GM19025 (cell line): ENCODE results near the gene ERF.

ENCODE experiments used
- ATAC-seq: cut with Tn5 transposase; IDR thresholded peaks from one replicate; pipeline ENCODE4 v1.9.1; 2021; ENCODE audit warnings: mild to moderate bottlenecking, low read depth, moderate library complexity; ENCODE audit not compliant: unreplicated experiment

ERF gene

DNA sequence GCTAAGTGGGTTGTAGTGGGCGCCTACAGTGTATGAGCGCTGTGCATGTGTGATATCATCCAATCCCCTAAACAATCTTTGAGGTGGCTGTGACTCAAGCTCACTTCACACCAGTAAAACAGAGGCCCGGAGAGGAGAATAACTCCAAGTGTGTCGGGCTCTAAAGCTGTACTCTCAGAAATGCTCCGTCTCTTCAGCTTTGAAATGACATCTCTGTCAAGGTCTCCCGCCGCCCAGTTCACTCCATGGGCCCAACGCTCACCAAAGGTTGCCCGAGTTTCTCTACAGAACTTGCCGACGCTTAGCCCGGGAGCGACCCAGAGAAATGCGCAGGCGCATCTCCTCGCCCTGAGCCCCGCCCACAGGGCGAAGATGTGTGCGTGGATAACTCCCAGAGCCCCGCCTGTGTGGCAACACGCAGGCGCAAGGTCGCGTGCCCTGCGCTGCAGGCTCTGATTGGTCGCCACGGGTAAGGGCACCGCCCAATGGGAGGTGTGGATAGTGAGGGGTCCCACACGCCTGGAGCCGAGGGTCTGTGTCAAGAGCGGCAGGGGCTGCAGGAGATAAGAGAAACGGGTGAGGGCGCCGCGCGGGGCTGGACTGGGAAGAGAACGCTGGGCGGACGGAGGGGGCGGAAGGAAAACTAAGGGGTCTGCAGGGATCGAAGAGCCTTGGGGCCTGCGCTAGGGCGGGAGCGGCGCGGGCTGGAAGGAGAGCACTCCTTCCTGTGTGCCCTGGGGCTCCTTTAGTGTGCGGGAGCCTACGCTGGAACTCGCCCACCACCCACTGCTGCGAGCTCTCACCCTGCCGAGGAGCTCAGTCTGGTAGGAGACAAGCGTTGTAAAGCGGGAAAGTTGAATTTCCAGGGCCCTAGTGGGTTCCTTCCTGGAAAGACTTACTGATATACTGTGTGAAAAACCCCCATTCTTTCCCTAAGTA is 34.8 kb downstream of the ERF start, which contains the start of gene ZNF526:
Gene ZNF526 (plus strand): TSS at position 501 of the 939 bp plus-strand sequence. CDS start 4,092 bp downstream, outside the sequence.
- ATAC-seq = peak; percentile 72

DNA sequence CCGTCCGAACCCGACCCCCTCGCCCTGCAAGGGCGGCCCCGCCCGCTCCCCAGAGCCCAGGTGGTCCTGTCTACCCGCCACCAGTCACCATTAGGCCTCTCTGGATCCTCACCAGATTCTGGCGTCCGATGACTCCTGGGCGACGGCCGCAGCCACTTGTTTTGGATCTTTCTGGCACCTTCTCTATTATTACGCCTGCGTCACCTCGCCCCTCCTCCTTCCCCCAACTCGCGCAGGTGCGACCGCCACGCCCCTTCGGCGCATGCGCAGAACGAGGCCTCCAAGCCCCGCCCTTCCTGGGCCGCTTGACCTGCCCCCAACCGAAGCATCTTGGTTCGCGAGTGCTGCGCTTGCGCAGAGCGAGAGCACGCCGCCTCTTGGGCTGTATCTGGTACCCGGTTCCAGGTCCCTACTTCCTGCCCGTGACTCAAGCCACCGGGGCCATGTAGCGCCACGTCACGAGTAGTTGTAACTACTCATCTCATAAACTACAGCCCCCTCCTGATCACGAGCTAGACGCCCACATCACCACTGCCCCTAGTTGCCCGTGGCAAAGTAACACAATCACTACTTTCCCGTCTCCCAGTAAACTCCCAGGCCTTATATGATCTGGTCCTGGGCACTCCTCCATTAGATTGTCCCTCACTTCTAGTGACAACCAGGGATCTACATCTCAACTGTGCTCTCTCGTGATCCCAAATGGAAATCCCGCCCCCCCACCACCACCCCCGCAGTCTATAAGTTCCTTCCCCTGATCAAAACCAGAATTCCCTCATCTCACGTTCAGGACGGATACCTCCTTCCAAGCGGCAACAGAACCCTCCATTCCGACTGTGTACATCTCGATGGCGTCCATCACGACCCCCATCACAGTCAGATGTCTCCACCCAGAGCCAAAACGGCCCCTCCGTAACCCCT is 37.1 kb downstream of the ERF start, which contains the start of gene DEDD2:
Gene DEDD2 (minus strand): TSS at position 158 of the 918 bp plus-strand sequence. CDS start 670 bp downstream, outside the sequence.
- ATAC-seq = peak; percentile 63

DNA sequence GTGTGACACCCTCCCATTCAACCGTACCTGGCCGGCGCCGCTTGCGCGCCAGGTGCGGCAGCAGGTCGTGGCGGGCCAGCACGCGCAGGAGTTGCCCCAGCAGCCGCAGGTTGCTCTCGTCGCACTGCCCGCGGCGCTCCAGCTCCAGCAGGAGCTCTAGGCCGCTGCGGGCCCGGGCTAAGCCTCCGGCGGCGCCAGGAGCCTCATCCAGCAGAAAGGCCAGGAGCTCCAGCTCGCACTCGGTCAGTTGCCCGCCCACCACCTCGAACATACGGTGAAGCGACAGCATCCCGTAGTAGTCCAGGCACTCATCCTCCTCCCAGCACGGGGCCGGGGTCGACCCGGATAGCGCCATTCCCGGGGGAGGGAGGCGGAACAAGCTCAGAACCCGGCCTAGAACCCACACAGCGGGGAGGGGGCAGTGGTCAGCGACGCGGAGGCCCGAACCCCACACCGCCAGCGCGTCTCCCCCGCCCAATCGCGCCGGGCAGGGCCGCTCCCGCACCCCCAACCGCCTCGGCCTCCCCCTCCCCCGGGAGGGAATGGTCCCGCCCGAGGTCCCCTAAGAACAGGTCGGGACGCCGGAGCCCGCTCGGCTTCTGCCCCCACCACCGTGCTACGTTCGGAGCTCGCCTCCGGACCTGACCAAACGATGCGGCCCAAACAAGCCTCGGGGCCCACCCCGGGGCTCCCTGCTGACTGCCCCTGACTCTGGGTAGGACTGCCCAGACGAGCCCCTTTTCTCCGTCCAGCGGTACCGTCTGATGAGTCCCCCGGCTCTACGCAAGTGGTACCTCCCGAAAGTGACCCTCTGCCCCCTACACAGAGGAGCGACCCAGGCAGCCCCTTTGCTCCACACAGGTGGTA is 38.0 kb downstream of the ERF start:
- ATAC-seq = no peak

DNA sequence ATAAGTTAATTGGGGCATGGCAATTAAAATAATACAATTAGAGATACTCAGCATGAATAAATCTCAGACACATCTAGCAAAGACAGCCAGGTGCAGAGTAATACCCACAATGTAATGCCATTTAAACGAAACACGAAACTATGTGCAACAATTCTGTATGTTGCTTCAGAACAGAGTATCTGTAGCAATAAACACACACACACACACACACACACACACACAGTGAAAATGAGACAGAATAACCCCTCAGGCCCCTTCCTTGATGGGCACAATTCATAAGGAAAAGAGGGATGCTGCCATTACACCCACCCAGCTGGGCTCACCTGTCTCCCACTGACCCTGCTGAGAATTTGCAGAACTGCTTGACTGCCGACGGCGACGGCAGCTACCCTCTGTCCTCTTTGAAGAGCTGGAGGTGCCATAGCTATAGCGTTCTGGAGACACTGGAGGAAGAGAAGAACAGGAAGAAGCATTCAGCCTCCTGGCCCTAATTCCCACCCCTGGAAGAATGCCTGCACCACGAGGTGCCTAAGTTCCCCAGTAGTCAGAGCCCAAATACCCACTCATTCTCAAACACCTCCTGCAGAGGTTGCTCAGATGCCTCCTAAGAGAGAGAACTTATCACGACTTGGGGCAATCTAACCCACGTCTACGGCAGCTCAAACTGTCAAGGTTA is 40.0 kb downstream of the ERF start:
- no peak for ATAC-seq

- no peak for ATAC-seq
Observed at GRCh38 chr19:42212886-42213285, 42.0 kb downstream of the ERF start.

DNA sequence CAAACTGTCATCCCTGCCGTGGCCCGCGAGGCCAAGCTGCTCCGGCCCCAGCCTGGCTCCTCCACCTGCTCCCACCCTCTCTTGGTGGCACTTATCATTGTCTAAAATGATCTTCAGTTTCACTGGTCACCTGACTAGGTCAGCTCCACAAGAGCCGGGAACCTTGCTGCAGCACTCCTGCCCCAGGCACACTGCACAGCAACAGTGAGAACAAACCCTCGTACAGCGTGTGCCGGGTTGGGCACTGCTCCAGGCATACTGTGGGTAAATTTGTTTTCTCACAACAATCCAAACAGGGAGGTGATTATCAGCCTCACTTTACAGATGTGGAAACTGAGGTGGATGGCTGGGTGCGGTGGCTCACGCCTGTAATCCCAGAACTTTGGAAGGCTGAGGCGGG is 46.3 kb downstream of the ERF start:
- no peak for ATAC-seq

GRCh38 chr19:42207767-42208271 is 47.1 kb downstream of the ERF start:
- ATAC-seq = no peak

DNA sequence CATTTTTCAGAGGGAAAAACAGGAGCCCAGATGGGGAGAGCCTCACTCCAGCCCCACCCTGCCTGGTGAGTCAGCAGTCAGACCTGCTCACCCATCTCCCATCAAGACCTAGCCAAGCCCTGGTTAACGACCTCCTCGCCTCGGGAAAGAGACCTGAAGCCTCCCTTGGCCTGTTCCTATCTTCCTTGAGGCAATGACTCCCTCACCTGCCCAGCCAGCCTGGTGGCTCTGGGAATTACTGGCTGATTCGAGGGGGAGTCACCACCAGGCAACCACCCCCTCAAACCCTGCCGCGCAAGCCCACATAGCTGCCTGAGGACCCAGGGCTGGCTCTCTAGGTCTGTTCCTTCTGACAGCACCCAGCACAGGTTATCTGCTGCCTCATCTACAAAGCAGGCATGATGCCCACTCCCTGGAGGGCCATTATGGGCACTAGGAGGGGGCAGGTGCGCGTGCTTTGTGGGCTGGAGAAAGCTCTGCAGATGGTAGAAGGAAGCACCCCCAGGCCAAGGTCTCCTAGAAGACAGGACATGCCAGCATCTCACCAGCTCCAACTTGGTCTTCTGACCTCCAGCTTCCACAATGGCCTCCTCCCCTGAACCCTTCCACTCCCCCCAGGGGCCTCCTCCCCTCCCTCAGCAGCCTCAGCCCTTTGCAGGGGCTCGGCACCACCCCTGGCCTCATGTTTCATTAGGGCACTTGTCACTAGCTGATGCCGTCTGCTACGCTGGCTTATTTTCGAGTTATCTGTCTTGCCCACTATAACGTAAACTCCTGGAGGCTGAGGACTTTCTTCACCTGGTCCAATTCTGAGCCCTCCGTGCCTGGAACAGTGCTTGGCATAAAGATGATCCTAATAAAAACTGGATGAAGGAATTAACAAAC is 47.8 kb downstream of the ERF start:
- ATAC-seq = no peak

- ATAC-seq = no peak
Observed at GRCh38 chr19:42204664-42205063, 50.3 kb downstream of the ERF start.

DNA sequence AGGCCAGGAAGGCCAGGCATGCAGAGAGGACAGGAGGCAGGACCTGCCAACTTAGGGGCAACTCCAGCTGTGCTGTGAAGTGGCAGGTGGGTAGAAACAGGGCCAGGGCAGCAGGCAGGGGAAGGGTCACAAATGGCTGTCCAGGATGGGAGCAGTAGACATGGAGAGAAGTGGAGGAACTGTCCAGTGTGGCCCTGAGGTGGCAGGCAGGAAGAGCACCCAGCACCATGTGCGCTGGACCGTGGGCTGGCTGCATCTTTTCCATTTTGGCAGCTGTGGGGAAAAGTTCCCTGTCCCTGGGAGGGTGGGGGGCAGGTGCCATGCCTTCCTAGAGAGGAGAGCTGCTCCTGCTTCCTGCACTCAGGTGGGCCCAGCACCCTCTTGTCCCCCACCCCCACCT is 51.2 kb downstream of the ERF start:
- ATAC-seq = no peak

DNA sequence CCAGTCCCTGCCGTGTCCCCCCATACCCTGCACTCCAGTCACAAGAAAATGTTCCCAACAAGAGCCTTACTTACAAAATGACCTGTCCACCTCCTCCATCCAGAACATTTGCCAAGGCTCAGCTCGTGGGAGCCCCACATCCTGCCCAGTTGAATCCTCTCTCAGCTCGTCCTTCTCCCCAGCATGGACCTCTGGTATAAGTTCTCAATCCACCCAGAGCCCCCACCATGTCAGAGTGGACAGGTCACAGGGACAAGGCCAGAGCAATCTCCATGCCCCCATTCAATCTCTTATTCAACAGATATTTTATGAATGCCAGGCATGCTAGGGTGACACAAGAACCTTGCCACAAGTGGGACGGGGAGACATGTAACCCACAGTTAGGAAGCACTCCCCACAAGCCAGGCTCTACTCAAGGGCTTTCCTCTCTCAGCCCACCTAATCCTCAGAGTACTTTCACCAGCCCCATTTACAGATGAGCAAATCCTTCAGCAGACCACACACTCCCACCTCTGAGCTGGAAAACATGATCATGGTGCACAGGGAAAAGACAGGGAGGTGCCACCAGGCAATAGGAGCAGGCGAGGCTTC is 52.5 kb downstream of the ERF start:
- ATAC-seq = no peak

GRCh38 chr19:42201489-42202289 is 53.2 kb downstream of the ERF start:
- ATAC-seq = no peak

GRCh38 chr19:42200116-42200715 is 54.7 kb downstream of the ERF start:
- no peak for ATAC-seq

GRCh38 chr19:42199440-42200115 is 55.4 kb downstream of the ERF start:
- ATAC-seq = peak; percentile 50

- ATAC-seq = peak; percentile 42
Observed at GRCh38 chr19:42198676-42199439, 56.1 kb downstream of the ERF start.
